Embryonic facial prominence (tissue), 1 donor: ENCODE results near the gene CPZ.

ENCODE experiments used
- DNase-seq: peaks from one replicate; pipeline ENCODE4 v3.0.0-alpha.2; 2016; ENCODE audit errors: extremely low spot score

The CPZ gene

DNA sequence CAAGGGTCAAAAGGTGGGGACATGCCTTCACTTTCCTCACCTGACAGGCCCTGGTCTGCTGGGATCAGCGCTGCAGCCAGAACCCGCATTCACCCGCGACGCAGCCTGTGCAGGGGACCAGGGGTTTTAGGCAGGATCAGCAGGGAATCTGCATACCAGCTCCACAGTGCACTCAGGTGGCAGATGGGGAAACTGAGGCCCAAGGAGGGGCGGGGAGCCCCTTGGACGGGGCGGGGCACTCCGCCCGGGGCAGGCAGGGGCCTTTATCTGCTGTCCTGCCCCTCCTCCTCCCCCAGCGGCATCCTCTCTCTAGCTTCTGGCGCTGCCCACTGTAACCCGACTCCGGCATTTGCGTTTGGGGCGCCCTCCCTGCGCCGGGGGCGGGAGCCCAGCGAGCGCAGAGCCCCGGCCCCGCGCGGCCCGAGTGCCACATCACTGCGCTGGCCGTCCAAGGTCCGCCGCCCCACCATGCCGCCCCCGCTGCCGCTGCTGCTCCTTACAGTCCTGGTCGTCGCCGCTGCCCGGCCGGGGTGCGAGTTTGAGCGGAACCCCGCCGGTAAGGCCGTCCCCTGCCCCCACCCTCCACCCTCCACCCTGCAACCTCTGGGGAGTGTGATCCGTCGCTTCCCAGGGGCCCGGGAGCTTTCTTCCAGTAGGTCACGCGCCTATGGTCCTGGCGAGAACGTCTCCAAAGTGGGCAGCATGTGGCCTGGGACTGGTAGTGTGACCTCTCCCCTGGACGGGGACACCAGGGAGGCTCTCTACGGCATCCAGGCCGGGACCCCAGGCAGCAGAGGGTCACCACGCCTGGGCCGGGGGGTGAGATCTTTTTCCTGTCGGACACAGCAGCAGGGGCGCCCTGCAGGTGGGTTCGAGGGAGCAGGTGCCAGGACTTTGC is at the start of gene CPZ:
Gene CPZ, plus strand, starts transcription at position 400 of the 898 bp plus-strand sequence. Its CDS starts 69 bp downstream, at position 469.
- DNase-seq = no peak

DNA sequence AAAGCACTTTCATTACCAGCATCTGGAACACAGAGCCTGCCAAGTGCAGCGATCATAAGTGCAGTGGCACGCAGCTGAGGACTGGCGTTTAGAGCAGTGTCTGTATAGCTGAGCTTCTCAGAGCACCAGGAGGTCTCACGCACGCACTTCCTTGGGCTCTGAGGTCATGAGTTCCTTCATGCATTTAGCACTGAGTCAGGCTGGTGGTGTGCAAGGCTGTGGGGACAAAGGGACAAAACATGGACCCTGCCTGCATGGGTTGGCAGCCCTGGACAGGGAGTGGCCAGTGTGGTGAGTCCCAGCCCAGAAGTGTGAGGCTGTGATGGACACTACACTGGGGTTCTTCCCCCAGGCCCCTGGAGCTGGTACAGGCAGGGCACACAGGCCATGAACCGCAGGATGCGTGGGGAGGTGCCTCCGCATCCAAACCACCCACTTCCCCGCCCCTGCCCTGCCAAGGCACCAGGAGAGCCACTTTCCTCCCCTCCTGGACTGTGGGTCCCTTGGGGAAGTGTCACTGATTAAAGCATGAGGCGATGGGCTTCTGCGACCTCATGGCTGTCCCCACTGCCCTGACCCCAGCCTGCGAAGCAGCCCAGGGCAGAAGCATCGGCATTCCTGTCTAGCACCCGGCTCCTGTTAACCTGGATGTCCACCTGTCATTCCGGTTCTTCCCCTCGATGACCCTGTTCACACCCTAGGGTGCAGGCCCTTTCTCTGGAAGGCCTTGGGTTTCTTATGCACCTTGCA is 49.6 kb upstream of the CPZ start:
- no peak for DNase-seq

GRCh38 chr4:8543623-8544022 is 48.9 kb upstream of the CPZ start:
- DNase-seq = no peak

GRCh38 chr4:8544282-8544681 is 48.3 kb upstream of the CPZ start:
- no peak for DNase-seq

DNA sequence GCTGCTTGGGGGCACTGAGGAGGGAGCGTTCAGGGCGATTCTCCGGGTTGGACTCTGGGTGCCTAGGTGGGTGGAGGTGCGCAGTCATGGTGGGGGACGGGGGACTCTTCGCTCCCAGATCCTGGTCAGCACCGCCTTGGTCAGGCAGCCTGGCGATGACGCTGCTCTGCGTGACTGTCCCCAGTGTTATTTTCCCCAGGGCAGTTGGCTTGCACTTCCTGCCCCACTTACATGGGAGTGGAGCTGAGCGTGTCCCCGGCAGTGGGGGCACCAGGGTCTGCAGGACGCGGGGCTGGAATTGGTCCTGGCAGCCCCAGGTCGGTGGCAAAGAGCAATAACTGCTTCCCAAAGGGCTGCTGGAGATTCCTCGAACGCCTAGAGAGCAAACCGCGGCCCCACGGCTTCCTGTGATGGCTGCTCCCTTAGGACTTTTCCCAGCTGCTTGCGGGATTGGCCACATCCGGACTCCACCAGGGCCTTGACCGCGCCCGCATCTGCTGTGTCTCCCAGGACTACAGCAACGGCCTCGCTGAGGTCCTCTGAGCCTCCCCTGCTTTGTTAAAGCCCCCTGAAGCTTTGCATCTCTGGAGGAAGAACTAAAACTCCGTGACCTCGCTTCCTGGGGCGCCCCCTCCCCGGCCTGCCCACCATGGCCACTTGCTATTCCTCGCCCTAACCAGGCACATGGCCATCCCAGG is 47.7 kb upstream of the CPZ start:
- no peak for DNase-seq

DNA sequence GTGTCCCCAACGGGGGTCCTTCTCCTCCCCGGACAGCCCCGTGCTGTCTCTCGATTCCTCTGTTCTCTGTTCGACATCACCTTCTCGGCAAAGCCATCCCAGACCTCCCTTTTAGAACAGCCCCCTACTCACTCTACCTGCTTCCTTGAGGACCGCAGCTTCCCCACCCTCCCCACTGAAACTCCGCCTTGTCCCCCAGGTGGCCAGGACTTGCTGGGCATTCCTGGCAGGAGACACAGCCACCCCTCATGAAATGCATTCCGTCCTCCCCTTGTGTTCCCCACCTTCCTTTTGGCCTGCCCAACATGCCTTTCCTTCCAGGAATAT is 47.2 kb upstream of the CPZ start:
- no peak for DNase-seq

DNA sequence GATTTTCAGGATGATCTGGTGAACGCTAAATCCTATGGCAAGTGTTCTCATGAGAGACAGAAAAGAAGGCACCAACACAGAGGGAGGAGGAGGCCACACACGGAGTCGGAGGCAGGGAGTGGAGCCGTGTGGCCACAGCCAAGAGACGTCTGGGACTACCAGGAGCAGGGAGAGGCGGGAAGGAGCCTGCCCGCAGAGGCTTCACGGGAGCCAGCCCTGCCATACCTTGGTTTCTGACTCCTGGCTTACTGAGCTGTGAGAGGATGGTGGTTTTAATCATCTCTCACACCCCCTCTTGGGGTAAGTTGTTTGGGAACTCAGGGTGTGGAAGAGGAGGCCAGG is 45.8 kb upstream of the CPZ start:
- DNase-seq = no peak

- DNase-seq = no peak
Measured at GRCh38 chr4:8547108-8547911, 45.3 kb upstream of the CPZ start.

- no peak for DNase-seq
Measured at GRCh38 chr4:8547912-8548730, 44.4 kb upstream of the CPZ start.

- DNase-seq = no peak
Measured at GRCh38 chr4:8548731-8549351, 43.7 kb upstream of the CPZ start.

DNA sequence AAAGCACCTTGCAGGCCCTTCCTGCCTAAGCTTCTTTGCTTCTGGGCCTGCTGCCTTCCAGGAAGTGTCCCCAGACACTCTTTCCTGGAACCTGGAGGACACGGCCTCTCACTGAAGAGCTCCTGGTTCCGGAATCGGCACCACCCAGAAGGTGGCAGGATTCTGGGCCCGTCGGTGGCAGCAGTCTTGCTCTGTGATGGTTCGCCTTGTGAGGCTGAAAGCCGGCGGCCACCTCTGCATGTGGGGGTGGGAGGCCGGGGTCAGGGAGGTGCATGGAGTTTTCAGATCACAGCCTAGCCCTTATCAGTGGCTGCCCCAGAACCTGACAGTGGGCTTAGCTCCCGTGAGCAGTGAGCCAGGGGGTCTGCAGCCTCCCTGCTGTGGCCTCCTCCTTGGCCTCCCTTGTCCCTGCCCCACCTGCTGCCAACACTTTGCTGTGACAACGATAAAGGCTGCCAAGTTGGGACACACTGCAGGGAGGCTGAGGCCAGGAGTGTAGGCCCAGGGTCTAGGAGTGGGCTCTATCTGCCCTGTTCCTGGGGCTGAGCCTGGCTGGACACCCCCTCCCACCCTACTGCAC is 43.1 kb upstream of the CPZ start:
- DNase-seq = no peak

DNA sequence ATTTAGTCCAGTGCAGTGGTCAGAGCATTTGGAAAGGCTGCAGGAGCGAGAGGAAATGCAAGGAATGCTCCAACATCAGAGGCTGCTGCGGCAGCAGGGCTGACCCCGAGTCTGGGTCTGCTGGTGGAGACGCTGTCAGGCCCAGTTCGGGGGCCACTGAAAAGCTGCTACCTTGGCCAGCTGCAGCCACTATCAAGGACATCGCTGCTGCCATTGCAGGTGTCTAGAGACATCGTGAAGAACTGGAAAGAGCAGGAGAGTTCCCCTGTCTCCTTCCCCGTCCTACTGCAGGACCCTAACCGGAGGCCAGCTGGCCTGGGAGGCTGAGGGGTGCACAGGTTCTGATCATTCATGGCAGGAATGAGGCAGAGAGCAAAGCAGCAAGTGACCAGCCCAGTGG is 41.9 kb upstream of the CPZ start:
- DNase-seq = no peak

GRCh38 chr4:8552024-8552423 is 40.5 kb upstream of the CPZ start:
- DNase-seq = no peak

DNA sequence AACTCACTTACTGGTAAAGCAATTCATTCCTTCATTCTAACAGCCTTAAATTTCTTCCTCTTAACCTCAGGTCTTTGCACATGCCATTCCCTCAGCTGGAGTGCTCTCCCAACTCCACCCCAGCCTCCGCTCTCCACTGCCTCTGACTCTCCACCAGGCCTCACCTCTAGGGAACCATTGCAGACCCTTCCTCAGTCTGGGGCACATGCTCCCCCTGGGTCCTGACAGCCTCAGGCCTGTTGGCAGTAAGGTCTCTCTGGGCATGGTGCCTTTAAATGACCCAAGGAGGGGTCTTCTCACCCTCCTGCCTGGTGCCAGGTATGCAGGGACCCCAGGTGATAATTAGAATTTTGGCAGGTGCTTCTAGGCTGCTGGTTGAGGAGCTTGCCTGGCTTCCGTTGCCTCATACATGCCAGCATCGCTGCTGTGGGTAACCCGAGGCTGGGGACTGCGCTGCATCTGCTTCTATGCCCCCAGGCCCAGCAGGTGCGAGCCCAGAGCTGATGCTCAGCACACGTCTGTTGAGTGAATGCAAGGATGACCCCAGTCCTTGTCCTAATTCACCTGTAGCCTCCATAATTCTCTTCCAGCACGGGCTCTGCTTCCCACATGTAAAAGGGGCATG is 39.9 kb upstream of the CPZ start:
- no peak for DNase-seq

DNA sequence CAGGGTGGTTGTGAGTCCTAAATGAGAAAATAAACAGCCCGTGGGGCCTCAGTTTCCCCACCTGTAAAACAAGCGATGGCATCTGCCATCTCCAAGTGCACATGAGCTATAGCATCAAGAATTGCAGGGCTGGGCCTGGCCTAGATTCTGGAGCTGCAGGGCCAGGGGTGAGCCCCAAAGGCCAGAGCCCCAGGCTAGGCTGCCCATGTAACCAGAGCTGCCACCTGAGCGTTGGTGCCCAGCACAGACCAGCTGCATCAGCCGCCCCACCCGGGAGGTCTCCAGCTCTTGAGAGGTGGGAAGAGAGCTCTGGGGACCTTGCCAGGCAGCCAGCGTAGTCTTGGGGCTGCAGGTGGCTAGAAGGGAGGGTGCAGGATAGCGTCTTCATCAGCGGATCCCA is 39.3 kb upstream of the CPZ start:
- no peak for DNase-seq

DNA sequence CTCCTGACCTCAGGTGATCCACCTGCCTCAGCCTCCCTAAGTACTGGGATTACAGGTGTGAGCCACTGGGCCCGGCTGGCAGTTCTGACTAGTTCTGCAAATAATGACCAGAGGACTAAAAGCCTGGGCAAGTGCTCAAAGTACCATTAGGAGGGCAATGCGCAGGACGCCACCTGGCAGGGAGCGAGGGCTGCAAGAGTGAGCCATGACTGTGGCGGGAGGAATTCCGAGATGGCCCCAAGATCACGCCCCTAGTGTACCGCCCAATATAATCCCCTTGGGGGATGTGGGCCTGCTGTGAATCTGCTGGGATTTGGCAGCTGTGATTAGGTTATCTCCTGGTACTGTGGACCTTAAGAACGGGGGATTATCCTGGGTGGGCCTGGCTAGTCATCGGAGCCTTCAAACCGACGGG is 38.6 kb upstream of the CPZ start:
- DNase-seq = no peak

GRCh38 chr4:8554555-8555100 is 37.9 kb upstream of the CPZ start:
- DNase-seq = no peak

GRCh38 chr4:8555716-8556115 is 36.8 kb upstream of the CPZ start:
- DNase-seq = no peak
